Fibroblast of mammary gland (primary cell): ENCODE results near the gene LIPM.

Source experiments
- DNase-seq: peaks from one replicate; pipeline ENCODE4 v3.0.0-alpha.2; 2010; ENCODE audit warnings: low read depth
- H3K4me3 ChIP-seq: 2 replicates; pipeline ENCODE4 v1.5.1; 2011; ENCODE audit warnings: low read depth, mild to moderate bottlenecking, low read length, moderate library complexity; ENCODE audit not compliant: control insufficient read depth
- TF ChIP-seq, protein P1 (sequence below): conservative IDR thresholded peaks from 2 replicates; pipeline ENCODE4 v1.5.1; 2011; ENCODE audit warnings: low read depth, low read length, inconsistent platforms; ENCODE audit not compliant: control insufficient read depth, insufficient read depth

LIPM gene

GRCh38 chr10:88802523-88803285 is at the start of gene LIPM:
Gene LIPM, plus strand, starts transcription at chr10:88802730. Its CDS starts 167 bp downstream, at chr10:88802897.
- H3K4me3 ChIP-seq = no peak within 1 kb of the TSS
- TF ChIP-seq, protein P1, sequence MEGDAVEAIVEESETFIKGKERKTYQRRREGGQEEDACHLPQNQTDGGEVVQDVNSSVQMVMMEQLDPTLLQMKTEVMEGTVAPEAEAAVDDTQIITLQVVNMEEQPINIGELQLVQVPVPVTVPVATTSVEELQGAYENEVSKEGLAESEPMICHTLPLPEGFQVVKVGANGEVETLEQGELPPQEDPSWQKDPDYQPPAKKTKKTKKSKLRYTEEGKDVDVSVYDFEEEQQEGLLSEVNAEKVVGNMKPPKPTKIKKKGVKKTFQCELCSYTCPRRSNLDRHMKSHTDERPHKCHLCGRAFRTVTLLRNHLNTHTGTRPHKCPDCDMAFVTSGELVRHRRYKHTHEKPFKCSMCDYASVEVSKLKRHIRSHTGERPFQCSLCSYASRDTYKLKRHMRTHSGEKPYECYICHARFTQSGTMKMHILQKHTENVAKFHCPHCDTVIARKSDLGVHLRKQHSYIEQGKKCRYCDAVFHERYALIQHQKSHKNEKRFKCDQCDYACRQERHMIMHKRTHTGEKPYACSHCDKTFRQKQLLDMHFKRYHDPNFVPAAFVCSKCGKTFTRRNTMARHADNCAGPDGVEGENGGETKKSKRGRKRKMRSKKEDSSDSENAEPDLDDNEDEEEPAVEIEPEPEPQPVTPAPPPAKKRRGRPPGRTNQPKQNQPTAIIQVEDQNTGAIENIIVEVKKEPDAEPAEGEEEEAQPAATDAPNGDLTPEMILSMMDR = no peak
- DNase-seq = no peak

DNA sequence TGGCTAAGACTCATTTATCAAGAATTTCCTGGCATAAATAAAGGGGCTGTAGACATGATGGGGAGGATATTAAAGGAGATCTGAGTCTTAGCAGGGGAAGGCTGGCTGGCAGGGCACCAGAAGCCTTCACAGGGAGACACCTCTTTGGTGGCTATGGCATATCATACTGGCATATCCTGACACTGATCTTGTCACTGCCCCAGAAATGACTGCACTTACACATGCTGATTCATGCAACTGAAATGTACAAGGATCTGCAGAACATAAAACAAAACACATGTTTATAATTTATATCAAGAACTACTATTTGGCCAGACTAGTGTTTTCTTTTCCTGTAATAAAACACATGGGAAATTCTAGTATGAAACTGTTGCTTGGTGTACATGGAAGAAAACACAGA is 48.2 kb upstream of the LIPM start:
- no peak overlapping the region for H3K4me3 ChIP-seq
- DNase-seq = peak; percentile 85
- TF ChIP-seq, protein P1 = no peak

DNA sequence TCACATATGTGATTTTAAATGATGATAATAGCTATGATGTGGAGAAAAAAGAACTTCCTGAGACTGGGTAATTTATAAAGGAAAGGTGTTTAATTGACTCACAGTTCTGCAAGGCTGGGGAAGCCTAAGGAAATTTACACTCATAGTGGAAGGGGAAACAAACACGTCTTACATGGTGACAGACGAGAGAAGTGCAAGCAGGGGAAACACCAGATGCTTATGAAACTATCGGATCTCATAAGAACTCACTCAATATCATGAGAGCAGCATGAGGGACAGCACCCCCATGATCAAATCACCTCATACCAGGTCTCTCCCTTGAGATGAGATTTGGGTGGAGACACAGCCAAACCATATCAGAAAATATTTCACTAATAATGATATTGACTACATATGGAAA is 46.8 kb upstream of the LIPM start:
- no peak overlapping the region for H3K4me3 ChIP-seq
- DNase-seq = no peak
- TF ChIP-seq, protein P1 = no peak

- H3K4me3 ChIP-seq = no peak overlapping the region
- TF ChIP-seq, protein P1 = no peak
- no peak for DNase-seq
Observed at GRCh38 chr10:88756660-88757059, 45.9 kb upstream of the LIPM start.

DNA sequence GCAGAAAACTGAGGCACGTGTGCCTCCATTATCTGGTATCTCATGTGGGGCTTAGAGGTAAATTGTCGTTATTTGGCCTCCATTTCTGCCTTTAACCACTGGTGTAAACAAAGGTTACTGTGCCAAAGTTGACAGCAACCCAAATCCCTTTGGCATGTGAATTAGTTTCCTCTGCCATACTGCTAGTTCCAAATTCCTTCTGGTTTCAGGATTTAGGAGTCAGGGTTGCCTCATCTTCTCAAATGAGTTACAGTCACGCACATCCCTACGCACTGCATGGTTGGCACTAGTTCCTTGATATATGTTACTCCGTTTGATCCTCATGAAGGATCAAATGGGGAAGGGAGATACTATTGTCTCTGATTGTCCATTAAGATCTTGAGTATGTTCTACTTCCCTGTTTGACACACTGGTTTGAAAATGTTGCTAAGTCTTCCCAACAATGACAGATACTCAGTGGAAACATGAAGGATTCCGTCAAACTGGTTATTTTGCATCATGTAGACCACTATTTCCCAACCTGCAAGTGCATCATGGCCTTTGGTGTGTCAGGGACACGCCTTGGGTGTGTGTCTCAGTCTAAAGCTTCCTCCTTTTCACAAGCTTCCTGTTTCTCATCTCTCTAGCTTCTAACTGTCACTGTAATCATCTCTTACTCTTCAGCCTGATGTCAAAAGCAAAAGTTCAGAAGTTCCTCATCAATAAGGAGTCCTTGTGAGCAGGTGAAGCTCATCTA is 43.0 kb upstream of the LIPM start, which contains the start of gene LIPN:
Gene LIPN (plus strand): TSS at position 655 of the 736 bp plus-strand sequence. CDS start 1,386 bp downstream, outside the sequence.
- DNase-seq = peak; percentile 7
- H3K4me3 ChIP-seq = no peak within 1 kb of the TSS
- TF ChIP-seq, protein P1 = no peak

DNA sequence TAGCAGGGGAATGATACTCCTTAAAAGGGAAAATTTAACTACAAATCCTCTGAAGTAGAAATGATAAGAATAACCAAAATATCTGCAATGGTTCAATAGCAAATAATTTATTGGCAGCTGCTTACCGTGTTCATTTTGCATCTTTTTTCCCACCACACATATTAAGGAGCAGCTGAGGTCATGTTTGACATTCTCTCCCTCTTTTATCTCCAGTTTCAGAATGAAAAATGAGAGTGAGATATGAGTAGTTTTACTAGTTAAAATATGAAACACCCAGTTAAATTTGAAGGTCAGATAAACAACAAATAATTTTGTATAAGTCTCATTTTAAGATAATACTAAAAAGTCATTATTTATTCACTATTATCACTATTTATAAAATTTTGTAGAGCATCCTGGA is 39.6 kb upstream of the LIPM start:
- H3K4me3 ChIP-seq = no peak overlapping the region
- TF ChIP-seq, protein P1 = no peak
- DNase-seq = no peak
